Mesendoderm (in vitro differentiated cells): ENCODE results near the gene PGBD5.

Source experiments
- DNase-seq: peaks from one replicate; pipeline ENCODE4 v3.0.0; 2013
- H2AK5ac ChIP-seq: 2 replicates; pipeline ENCODE4 v1.6.1; 2013; ENCODE audit warnings: low read length, inconsistent platforms
- H2BK120ac ChIP-seq: 2 replicates; pipeline ENCODE4 v1.6.1; 2013; ENCODE audit warnings: low read depth, mild to moderate bottlenecking, low read length, moderate library complexity, mixed read lengths
- H2BK15ac ChIP-seq: replicated peaks from 2 replicates; pipeline ENCODE4 v1.6.1; 2013; ENCODE audit warnings: low read depth, mild to moderate bottlenecking, moderate library complexity
- H2BK5ac ChIP-seq: 2 replicates; pipeline ENCODE4 v1.6.1; 2013; ENCODE audit warnings: low read length, inconsistent platforms
- H3K18ac ChIP-seq: 2 replicates; pipeline ENCODE4 v1.6.1; 2013; ENCODE audit warnings: mild to moderate bottlenecking, low read length, mixed read lengths
- H3K23ac ChIP-seq: one replicate; pipeline ENCODE4 v1.6.1; 2013; ENCODE audit warnings: low read length
- H3K27ac ChIP-seq: 2 replicates; pipeline ENCODE4 v1.5.1; 2013; ENCODE audit warnings: low read depth, mild to moderate bottlenecking, inconsistent platforms, low read length, moderate library complexity
- H3K27me3 ChIP-seq: 2 replicates; pipeline ENCODE4 v1.6.1; 2013; ENCODE audit warnings: low read length, control low read depth, mild to moderate bottlenecking, inconsistent platforms; ENCODE audit not compliant: insufficient read depth, poor library complexity
- H3K36me3 ChIP-seq: 2 replicates; pipeline ENCODE4 v1.6.1; 2013; ENCODE audit warnings: low read length, inconsistent platforms; ENCODE audit not compliant: control insufficient read depth, insufficient read depth
- H3K4ac ChIP-seq: one replicate; pipeline ENCODE4 v1.6.1; 2013; ENCODE audit warnings: low read depth, mild to moderate bottlenecking, low read length, moderate library complexity
- H3K4me1 ChIP-seq: 2 replicates; pipeline ENCODE4 v1.6.1; 2013; ENCODE audit warnings: low read depth, low read length, inconsistent platforms; ENCODE audit not compliant: control insufficient read depth
- H3K4me2 ChIP-seq: 2 replicates; pipeline ENCODE4 v1.6.1; 2013; ENCODE audit warnings: low read length
- H3K4me3 ChIP-seq: 2 replicates; pipeline ENCODE4 v1.5.1; 2013; ENCODE audit warnings: mild to moderate bottlenecking, low read length
- H3K56ac ChIP-seq: one replicate; pipeline ENCODE4 v1.6.1; 2013; ENCODE audit warnings: low read length
- H3K79me1 ChIP-seq: 2 replicates; pipeline ENCODE4 v1.6.1; 2013; ENCODE audit warnings: low read length, inconsistent platforms
- H3K79me2 ChIP-seq: 2 replicates; pipeline ENCODE4 v1.6.1; 2013; ENCODE audit warnings: mild to moderate bottlenecking, low read length; ENCODE audit not compliant: control insufficient read depth, insufficient read depth
- H3K9ac ChIP-seq: 2 replicates; pipeline ENCODE4 v1.6.1; 2013; ENCODE audit warnings: low read length, inconsistent platforms
- H4K5ac ChIP-seq: one replicate; pipeline ENCODE4 v1.6.1; 2013; ENCODE audit warnings: low read length
- H4K8ac ChIP-seq: one replicate; pipeline ENCODE4 v1.6.1; 2013; ENCODE audit warnings: low read depth, mild to moderate bottlenecking, control low read depth, low read length, moderate library complexity
- WGBS: extraction: QIAGEN DNeasy Blood & Tissue Kit; methylation state at CpG from one replicate; pipeline ENCODE4 v1.1.7; 2013; ENCODE audit warnings: low lambda C conversion rate, missing lambda C conversion rate; ENCODE audit not compliant: insufficient coverage; ENCODE audit errors: extremely low coverage; 5-methylcytosine and 5-hydroxymethylcytosine counted together

Gene PGBD5

GRCh38 chr1:230359992-230360668 is 66.0 kb downstream of the PGBD5 start:
- Histone ChIP-seq H3K27ac (no peak overlapping the region), H2BK5ac (no peak overlapping the region), H2BK15ac (no peak overlapping the region), H3K4me3 (no peak overlapping the region), H3K79me2 (no peaks in the 10 kb centered on the region), H3K18ac (no peak overlapping the region), H4K5ac (no peak overlapping the region), H3K56ac (no peak overlapping the region), H4K8ac (no peak overlapping the region), H3K4ac (no peak overlapping the region), H3K4me2 (no peak overlapping the region), H3K36me3 (no peaks in the 10 kb centered on the region), H3K23ac (no peak overlapping the region), H3K4me1 (no peaks in the 10 kb centered on the region), H3K79me1 (no peaks in the 10 kb centered on the region), H3K9ac (no peak overlapping the region), H2BK120ac (no peak overlapping the region), H3K27me3 (no peaks in the 10 kb centered on the region), H2AK5ac (no peak overlapping the region)
- peak; percentile 32 for DNase-seq
- no CpG with 5 or more reads among the region's 7 CpGs for WGBS

GRCh38 chr1:230356869-230357794 is 69.0 kb downstream of the PGBD5 start:
- Histone ChIP-seq H3K56ac (no peak overlapping the region), H3K4me3 (no peak overlapping the region), H3K4me2 (no peak overlapping the region), H3K23ac (no peak overlapping the region), H3K4ac (no peak overlapping the region), H3K79me2 (no peaks in the 10 kb centered on the region), H4K5ac (no peak overlapping the region), H2BK15ac (no peak overlapping the region), H3K9ac (no peak overlapping the region), H2BK5ac (no peak overlapping the region), H3K4me1 (no peaks in the 10 kb centered on the region), H3K27me3 (no peaks in the 10 kb centered on the region), H4K8ac (no peak overlapping the region), H3K79me1 (no peaks in the 10 kb centered on the region), H3K27ac (no peak overlapping the region), H2BK120ac (no peak overlapping the region), H2AK5ac (no peak overlapping the region), H3K18ac (no peak overlapping the region), H3K36me3 (peaks cover 2% of the 10 kb centered on the region)
- no CpG with 5 or more reads among the region's 47 CpGs for WGBS
- no peak for DNase-seq

- H2BK5ac ChIP-seq: no peak overlapping the region
- no peak overlapping the region for H2AK5ac ChIP-seq
- no peak overlapping the region for H4K8ac ChIP-seq
- no peak overlapping the region for H3K4me3 ChIP-seq
- no peaks in the 10 kb centered on the region for H3K79me2 ChIP-seq
- H3K56ac ChIP-seq: no peak overlapping the region
- no peak overlapping the region for H3K18ac ChIP-seq
- H3K23ac ChIP-seq: no peak overlapping the region
- DNase-seq: no peak
- H3K79me1 ChIP-seq: no peaks in the 10 kb centered on the region
- WGBS: no CpG with 5 or more reads among the region's 6 CpGs
- no peak overlapping the region for H4K5ac ChIP-seq
- H3K9ac ChIP-seq: no peak overlapping the region
- no peak overlapping the region for H3K27ac ChIP-seq
- H2BK120ac ChIP-seq: no peak overlapping the region
- no peak overlapping the region for H3K4me2 ChIP-seq
- no peak overlapping the region for H2BK15ac ChIP-seq
- no peaks in the 10 kb centered on the region for H3K27me3 ChIP-seq
- H3K36me3 ChIP-seq: peaks cover 2% of the 10 kb centered on the region
- H3K4ac ChIP-seq: no peak overlapping the region
- H3K4me1 ChIP-seq: no peaks in the 10 kb centered on the region
Observed at GRCh38 chr1:230356190-230356589, 69.9 kb downstream of the PGBD5 start.

- no peak overlapping the region for H3K27ac ChIP-seq
- no peak overlapping the region for H3K4ac ChIP-seq
- H3K4me3 ChIP-seq: no peak overlapping the region
- H2BK15ac ChIP-seq: no peak overlapping the region
- no peaks in the 10 kb centered on the region for H3K79me2 ChIP-seq
- H2BK120ac ChIP-seq: no peak overlapping the region
- no peaks in the 10 kb centered on the region for H3K79me1 ChIP-seq
- peaks cover 2% of the 10 kb centered on the region for H3K36me3 ChIP-seq
- no peak overlapping the region for H3K56ac ChIP-seq
- no CpG with 5 or more reads among the region's 10 CpGs for WGBS
- H3K4me1 ChIP-seq: no peaks in the 10 kb centered on the region
- no peak overlapping the region for H3K4me2 ChIP-seq
- no peak overlapping the region for H4K8ac ChIP-seq
- no peaks in the 10 kb centered on the region for H3K27me3 ChIP-seq
- H3K18ac ChIP-seq: no peak overlapping the region
- H4K5ac ChIP-seq: no peak overlapping the region
- H2AK5ac ChIP-seq: no peak overlapping the region
- DNase-seq: no peak
- no peak overlapping the region for H2BK5ac ChIP-seq
- no peak overlapping the region for H3K9ac ChIP-seq
- no peak overlapping the region for H3K23ac ChIP-seq
Observed at GRCh38 chr1:230355594-230355993, 70.5 kb downstream of the PGBD5 start.

GRCh38 chr1:230355128-230355527 is 71.0 kb downstream of the PGBD5 start:
- Histone ChIP-seq H2BK15ac (no peak overlapping the region), H3K79me1 (no peaks in the 10 kb centered on the region), H3K9ac (no peak overlapping the region), H3K56ac (no peak overlapping the region), H3K4me1 (no peaks in the 10 kb centered on the region), H2BK5ac (no peak overlapping the region), H3K79me2 (no peaks in the 10 kb centered on the region), H3K4me2 (no peak overlapping the region), H3K27ac (no peak overlapping the region), H2AK5ac (no peak overlapping the region), H3K18ac (no peak overlapping the region), H4K8ac (no peak overlapping the region), H2BK120ac (no peak overlapping the region), H3K27me3 (no peaks in the 10 kb centered on the region), H3K23ac (no peak overlapping the region), H3K4me3 (no peak overlapping the region), H4K5ac (no peak overlapping the region), H3K36me3 (peaks cover 2% of the 10 kb centered on the region), H3K4ac (no peak overlapping the region)
- no CpG with 5 or more reads among the region's 4 CpGs for WGBS
- DNase-seq: no peak
